GM21367 (cell line): Measurements from ENCODE around the gene SPACA7.
"Not testable (repeated sequence)": the region's sequence is repeated elsewhere in the genome, so short reads cannot be mapped to it uniquely, and the experiment has no call there.

ENCODE experiments used
- ATAC-seq: cut with Tn5 transposase; IDR thresholded peaks from one replicate; pipeline ENCODE4 v1.9.1; 2021; ENCODE audit not compliant: unreplicated experiment

The SPACA7 gene

GRCh38 chr13:112416647-112417046 is 40.5 kb downstream of the SPACA7 start:
- ATAC-seq: no peak

- ATAC-seq: no peak
Observed at GRCh38 chr13:112417079-112417478, 40.9 kb downstream of the SPACA7 start.

GRCh38 chr13:112424098-112424497 is 47.9 kb downstream of the SPACA7 start:
- no peak for ATAC-seq

GRCh38 chr13:112428704-112429103 is 52.5 kb downstream of the SPACA7 start:
- no peak for ATAC-seq

GRCh38 chr13:112431734-112432133 is 55.6 kb downstream of the SPACA7 start:
- no peak for ATAC-seq

- ATAC-seq: not testable (repeated sequence)
Observed at GRCh38 chr13:112432734-112433133, 56.6 kb downstream of the SPACA7 start.

- not testable (repeated sequence) for ATAC-seq
Observed at GRCh38 chr13:112433517-112433916, 57.4 kb downstream of the SPACA7 start.

GRCh38 chr13:112434032-112434431 is 57.9 kb downstream of the SPACA7 start:
- ATAC-seq: no peak

GRCh38 chr13:112434937-112435523 is 58.9 kb downstream of the SPACA7 start:
- no peak for ATAC-seq

- no peak for ATAC-seq
Observed at GRCh38 chr13:112435973-112436372, 59.8 kb downstream of the SPACA7 start.

GRCh38 chr13:112438094-112438493 is 61.9 kb downstream of the SPACA7 start:
- ATAC-seq: no peak

GRCh38 chr13:112438515-112438914 is 62.4 kb downstream of the SPACA7 start:
- ATAC-seq: no peak

GRCh38 chr13:112441226-112441625 is 65.1 kb downstream of the SPACA7 start:
- ATAC-seq: no peak

GRCh38 chr13:112441779-112442310 is 65.7 kb downstream of the SPACA7 start:
- no peak for ATAC-seq

GRCh38 chr13:112442483-112443090 is 66.4 kb downstream of the SPACA7 start:
- ATAC-seq: no peak

GRCh38 chr13:112443191-112443994 is 67.2 kb downstream of the SPACA7 start:
- ATAC-seq: no peak

GRCh38 chr13:112443995-112444311 is 67.8 kb downstream of the SPACA7 start:
- ATAC-seq: peak; percentile 74

GRCh38 chr13:112444416-112445399 is 68.6 kb downstream of the SPACA7 start:
- no peak for ATAC-seq

GRCh38 chr13:112445411-112446271 is 69.5 kb downstream of the SPACA7 start:
- ATAC-seq: no peak

- no peak for ATAC-seq
Observed at GRCh38 chr13:112446347-112446861, 70.2 kb downstream of the SPACA7 start.
